ENCODE data around the gene CECR2.

CECR2 gene

DNA sequence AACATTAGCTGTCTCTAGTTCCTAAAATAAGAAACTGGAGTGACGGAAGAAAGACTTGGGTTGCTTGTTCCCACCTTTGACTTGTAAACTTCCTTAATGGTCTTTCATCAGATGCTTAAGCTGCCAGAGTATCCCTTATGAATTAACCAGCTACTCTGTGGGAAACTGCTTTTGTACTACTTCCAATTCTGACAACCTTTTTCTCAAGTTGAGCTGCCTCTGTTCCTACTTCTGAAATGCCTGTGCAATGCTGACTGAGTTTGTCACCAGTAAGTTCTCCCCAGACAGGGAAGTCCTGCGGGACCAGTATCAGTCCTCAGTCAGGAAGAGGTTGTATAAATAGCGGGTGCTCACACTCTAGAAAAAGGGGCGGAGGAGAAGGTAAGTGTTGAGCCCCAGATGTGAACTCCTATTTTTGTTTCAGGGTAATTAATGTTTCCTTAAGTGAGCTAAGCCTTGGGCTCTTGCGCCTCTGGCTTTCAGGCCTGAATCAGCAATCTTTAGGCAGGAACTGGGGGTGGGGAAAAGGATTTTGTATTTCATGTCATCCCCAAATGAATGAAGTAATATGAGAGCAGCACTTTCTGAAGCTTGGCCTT is 67.2 kb downstream of the CECR2 start:
- Histone ChIP-seq H3K4me2 (ENCODE audit: insufficient read depth, low read length) (no peak overlapping the region), H3K27ac (ENCODE audit: low read length) (no peak overlapping the region), H3K9ac (ENCODE audit: low read depth, low read length) (no peak overlapping the region), H3K79me2 (ENCODE audit: insufficient read depth, low read length) (no peaks in the 10 kb centered on the region), H3K27me3 (ENCODE audit: insufficient read depth, low read length, poor library complexity) (no peaks in the 10 kb centered on the region), H3K36me3 (ENCODE audit: insufficient read depth, low read length) (no peaks in the 10 kb centered on the region), H3K4me1 (ENCODE audit: insufficient read depth, low read length) (no peaks in the 10 kb centered on the region), H4K20me1 (ENCODE audit: insufficient read depth, low read length) (no peaks in the 10 kb centered on the region), H3K9me3 (ENCODE audit: insufficient read depth, low read length, severe bottlenecking) (no peaks in the 10 kb centered on the region), H3K4me3 (ENCODE audit: low read depth in 1 of 2, low read length in 2 of 2) (no peak overlapping the region), H2AFZ (ENCODE audit: low read depth, low read length) (no peak overlapping the region)
- DNase-seq (no peak), ATAC-seq (ENCODE audit: insufficient read depth, low read depth) (no peak)
- TF ChIP-seq, protein P1, sequence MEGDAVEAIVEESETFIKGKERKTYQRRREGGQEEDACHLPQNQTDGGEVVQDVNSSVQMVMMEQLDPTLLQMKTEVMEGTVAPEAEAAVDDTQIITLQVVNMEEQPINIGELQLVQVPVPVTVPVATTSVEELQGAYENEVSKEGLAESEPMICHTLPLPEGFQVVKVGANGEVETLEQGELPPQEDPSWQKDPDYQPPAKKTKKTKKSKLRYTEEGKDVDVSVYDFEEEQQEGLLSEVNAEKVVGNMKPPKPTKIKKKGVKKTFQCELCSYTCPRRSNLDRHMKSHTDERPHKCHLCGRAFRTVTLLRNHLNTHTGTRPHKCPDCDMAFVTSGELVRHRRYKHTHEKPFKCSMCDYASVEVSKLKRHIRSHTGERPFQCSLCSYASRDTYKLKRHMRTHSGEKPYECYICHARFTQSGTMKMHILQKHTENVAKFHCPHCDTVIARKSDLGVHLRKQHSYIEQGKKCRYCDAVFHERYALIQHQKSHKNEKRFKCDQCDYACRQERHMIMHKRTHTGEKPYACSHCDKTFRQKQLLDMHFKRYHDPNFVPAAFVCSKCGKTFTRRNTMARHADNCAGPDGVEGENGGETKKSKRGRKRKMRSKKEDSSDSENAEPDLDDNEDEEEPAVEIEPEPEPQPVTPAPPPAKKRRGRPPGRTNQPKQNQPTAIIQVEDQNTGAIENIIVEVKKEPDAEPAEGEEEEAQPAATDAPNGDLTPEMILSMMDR (IDR thresholded peaks at IDR 0.05; ENCODE audit: borderline replicate concordance, extremely low read depth, low read length, poor library complexity, severe bottlenecking), result no peak
- TF ChIP-seq EZH2 (IDR thresholded peaks at IDR 0.05; ENCODE audit: borderline replicate concordance, low read depth, low read length, severe bottlenecking), result no peak

- H3K27me3 ChIP-seq (ENCODE audit: insufficient read depth, low read length, poor library complexity), result peaks cover 3% of the 10 kb centered on the region
- DNase-seq, result no peak
- no peak overlapping the region for H2AFZ ChIP-seq (ENCODE audit: low read depth, low read length)
- TF ChIP-seq, protein P1 (IDR thresholded peaks at IDR 0.05; ENCODE audit: borderline replicate concordance, extremely low read depth, low read length, poor library complexity, severe bottlenecking), result no peak
- TF ChIP-seq EZH2 (IDR thresholded peaks at IDR 0.05; ENCODE audit: borderline replicate concordance, low read depth, low read length, severe bottlenecking), result no peak
- no peak overlapping the region for H3K9ac ChIP-seq (ENCODE audit: low read depth, low read length)
- no peak for ATAC-seq (ENCODE audit: insufficient read depth, low read depth)
- H3K79me2 ChIP-seq (ENCODE audit: insufficient read depth, low read length), result no peaks in the 10 kb centered on the region
- H3K9me3 ChIP-seq (ENCODE audit: insufficient read depth, low read length, severe bottlenecking), result no peaks in the 10 kb centered on the region
- no peak overlapping the region for H3K27ac ChIP-seq (ENCODE audit: low read length)
- H4K20me1 ChIP-seq (ENCODE audit: insufficient read depth, low read length), result no peaks in the 10 kb centered on the region
- no peak overlapping the region for H3K4me3 ChIP-seq (ENCODE audit: low read depth in 1 of 2, low read length in 2 of 2)
- no peaks in the 10 kb centered on the region for H3K4me1 ChIP-seq (ENCODE audit: insufficient read depth, low read length)
- no peak overlapping the region for H3K4me2 ChIP-seq (ENCODE audit: insufficient read depth, low read length)
- H3K36me3 ChIP-seq (ENCODE audit: insufficient read depth, low read length), result no peaks in the 10 kb centered on the region
Measured at GRCh38 chr22:17436981-17437412, 67.7 kb downstream of the CECR2 start.

- Histone ChIP-seq H3K4me1 (ENCODE audit: insufficient read depth, low read length) (no peaks in the 10 kb centered on the region), H2AFZ (ENCODE audit: low read depth, low read length) (no peak overlapping the region), H3K9me3 (ENCODE audit: insufficient read depth, low read length, severe bottlenecking) (no peaks in the 10 kb centered on the region), H3K4me3 (ENCODE audit: low read depth in 1 of 2, low read length in 2 of 2) (no peak overlapping the region), H3K9ac (ENCODE audit: low read depth, low read length) (no peak overlapping the region), H3K4me2 (ENCODE audit: insufficient read depth, low read length) (no peak overlapping the region), H3K27me3 (ENCODE audit: insufficient read depth, low read length, poor library complexity) (peaks cover 3% of the 10 kb centered on the region), H3K79me2 (ENCODE audit: insufficient read depth, low read length) (no peaks in the 10 kb centered on the region), H3K36me3 (ENCODE audit: insufficient read depth, low read length) (no peaks in the 10 kb centered on the region), H3K27ac (ENCODE audit: low read length) (no peak overlapping the region), H4K20me1 (ENCODE audit: insufficient read depth, low read length) (no peaks in the 10 kb centered on the region)
- TF ChIP-seq, protein P1 (IDR thresholded peaks at IDR 0.05; ENCODE audit: borderline replicate concordance, extremely low read depth, low read length, poor library complexity, severe bottlenecking), result no peak
- no peak for TF ChIP-seq EZH2 (IDR thresholded peaks at IDR 0.05; ENCODE audit: borderline replicate concordance, low read depth, low read length, severe bottlenecking)
- ATAC-seq (ENCODE audit: insufficient read depth, low read depth), result no peak
- no peak for DNase-seq
Measured at GRCh38 chr22:17438026-17438425, 68.8 kb downstream of the CECR2 start.
